GM13976 (cell line): ENCODE data around the gene NOXA1.

Experiments
- DNase-seq: peaks from one replicate; pipeline ENCODE4 v3.0.0; 2012; ENCODE audit warnings: low spot score
- CTCF ChIP-seq: IDR thresholded peaks from 2 replicates; pipeline ENCODE4 v1.5.1; 2012; ENCODE audit warnings: borderline replicate concordance, mild to moderate bottlenecking; ENCODE audit not compliant: insufficient read depth; ENCODE audit errors: extremely low read depth, missing control alignments, control extremely low read depth
- in situ Hi-C: fragments of 300-500 bp; cut with MboI; formaldehyde crosslinking; loops from one replicate; pipeline ENCODE4 v1.12.0; 2022; ENCODE audit warnings: low sequenced_read_pairs, mixed read lengths, inconsistent platforms; ENCODE audit not compliant: unreplicated experiment

Gene NOXA1

DNA sequence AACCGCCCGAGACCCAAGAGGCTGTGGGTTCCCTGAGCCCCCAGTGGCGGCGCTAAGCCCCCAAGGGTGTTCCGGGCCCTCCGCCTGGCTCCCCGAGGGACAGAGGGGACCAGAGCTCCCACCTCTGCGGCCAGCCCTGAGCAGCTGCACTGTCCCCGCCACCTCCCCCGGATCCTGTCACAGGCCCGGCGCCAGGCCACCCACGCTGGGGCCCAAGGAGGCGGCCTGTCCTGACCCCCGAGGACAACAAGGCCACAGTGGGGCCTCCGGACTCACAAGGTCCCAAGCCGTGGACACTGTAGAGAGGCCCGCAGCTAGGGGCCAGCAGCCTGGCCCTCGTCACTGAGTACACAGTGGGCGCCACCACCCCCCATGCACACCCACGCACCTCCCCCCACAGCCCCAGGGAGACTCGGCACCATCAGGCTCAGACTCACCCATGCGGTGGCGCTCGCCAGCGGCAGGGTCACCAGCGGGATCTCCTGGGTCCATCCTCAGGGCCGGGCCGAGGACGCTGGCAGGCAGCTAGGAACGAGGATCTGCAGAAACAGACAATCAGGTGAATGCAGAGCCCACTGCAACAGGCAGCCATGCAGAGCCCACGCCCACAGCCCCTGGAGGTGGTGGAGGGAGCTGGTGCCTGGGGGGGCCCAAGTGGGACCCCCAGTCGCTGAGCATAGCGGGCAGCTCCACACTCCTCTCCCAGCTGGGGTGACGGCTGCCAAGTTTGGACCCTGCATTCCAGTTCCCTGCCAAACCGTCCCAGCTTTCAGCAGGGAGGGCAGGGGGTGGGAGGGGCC, 28.1 kb upstream of the NOXA1 start:
- DNase-seq = no peak
- TF ChIP-seq CTCF = no peak
- in situ Hi-C loops = no loop called here

DNA sequence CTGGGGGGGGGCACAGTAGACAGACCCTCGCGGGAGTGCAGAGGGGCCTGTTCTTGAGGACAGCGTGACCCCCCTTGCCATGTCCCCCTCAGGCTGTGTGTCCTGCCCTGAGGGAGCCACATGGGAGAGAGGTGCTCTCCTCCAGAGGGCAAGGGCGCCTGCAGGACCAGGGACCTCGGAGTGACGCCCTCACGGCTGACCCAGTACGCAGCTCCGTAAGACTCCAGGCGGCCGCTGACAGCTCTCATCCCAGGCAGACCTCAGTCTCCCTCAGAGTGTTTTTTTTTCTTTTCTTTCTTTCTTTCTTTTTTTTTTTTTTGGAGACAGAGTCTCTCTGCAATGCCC, 27.6 kb upstream of the NOXA1 start:
- no peak for TF ChIP-seq CTCF

GRCh38 chr9:137396227-137396626, 27.0 kb upstream of the NOXA1 start:
- no peak for DNase-seq
- no peak for TF ChIP-seq CTCF
- in situ Hi-C loops = no loop called here

More for the DNA sequence above, 27.6 kb upstream of the NOXA1 start:
- DNase-seq = no peak
- in situ Hi-C loops = no loop called here

- no peak for TF ChIP-seq CTCF
- in situ Hi-C loops = no loop called here
- DNase-seq = no peak
Measured at GRCh38 chr9:137396634-137397367, 26.4 kb upstream of the NOXA1 start.

GRCh38 chr9:137397675-137398423, 25.3 kb upstream of the NOXA1 start:
- no peak for TF ChIP-seq CTCF
- in situ Hi-C loops = no loop called here

More at GRCh38 chr9:137397675-137398423, 25.3 kb upstream of the NOXA1 start:
- DNase-seq = no peak
